ENCODE data around the gene SLC43A2.

Gene SLC43A2

DNA sequence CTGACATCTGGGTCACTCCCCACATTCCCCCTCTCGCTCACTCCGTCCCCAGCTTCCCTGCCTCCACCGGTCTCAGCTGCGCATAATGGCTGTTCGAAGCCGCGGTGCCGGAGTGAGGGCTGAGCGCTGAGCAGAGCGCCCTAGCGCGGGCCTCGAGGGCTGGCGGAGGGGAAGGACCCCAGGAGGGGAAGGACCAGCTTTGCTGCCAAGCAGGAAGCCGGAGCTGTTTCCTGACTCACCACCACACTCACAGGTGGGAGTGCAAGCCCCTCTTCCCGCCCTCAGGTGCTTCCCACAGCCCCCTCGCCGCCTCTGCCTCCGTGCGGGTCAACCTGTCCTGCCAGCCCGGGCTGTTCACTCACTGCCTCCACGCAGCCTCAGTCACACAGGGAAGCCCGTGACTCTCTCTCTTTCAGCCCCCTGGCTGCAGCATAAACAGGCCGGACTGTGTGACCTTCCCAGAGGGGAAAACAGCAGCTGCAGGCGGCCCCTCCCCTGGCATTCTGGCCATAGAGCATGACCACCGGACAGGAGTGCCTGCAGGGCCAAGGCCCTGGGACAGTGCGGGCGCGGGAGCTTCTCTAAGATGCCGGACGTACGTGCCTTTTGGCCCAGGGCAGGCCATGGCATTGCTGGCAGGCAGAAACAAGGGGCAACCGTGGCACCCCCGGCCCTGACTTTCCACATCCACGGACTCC, 23.7 kb downstream of the SLC43A2 start:
- peaks cover 3% of the 10 kb centered on the region; the same call in 1 of the 2 replicates for H3K9me3 ChIP-seq
- peaks cover 4% of the 10 kb centered on the region for H3K36me3 ChIP-seq (replicated peaks)
- in situ Hi-C loops (cut with MboI; ENCODE audit: low sequenced_read_pairs) = no loop called here
- no peaks in the 10 kb centered on the region for H3K27me3 ChIP-seq (ENCODE audit: low read depth)
- no peaks in the 10 kb centered on the region for H3K4me1 ChIP-seq
- no peak for DNase-seq (ENCODE audit: low spot score in 2 of 2)
- H3K4me3 ChIP-seq = no peak overlapping the region

DNA sequence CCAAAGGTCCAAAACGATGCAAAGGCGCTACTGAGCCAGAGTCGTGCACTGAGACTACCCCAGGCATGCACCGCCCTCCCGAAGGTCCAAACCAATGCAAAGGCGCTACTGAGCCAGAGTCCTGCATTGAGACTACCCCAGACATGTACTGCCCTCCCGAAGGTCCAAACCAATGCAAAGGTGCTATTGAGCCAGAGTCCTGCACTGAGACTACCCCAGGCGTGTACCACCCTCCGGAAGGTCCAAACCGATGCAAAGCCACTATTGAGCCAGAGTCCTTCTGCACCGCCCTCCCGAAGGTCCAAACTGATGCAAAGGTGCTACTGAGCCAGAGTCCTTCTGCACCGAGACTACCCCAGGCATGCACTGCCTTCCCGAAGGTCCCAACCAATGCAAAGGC, 27.1 kb downstream of the SLC43A2 start:
- Histone ChIP-seq H3K36me3 (replicated peaks) (no peaks in the 10 kb centered on the region; the same call in 1 of the 2 replicates), H3K4me1 (no peaks in the 10 kb centered on the region), H3K27me3 (ENCODE audit: low read depth) (no peaks in the 10 kb centered on the region), H3K4me3 (no peak overlapping the region), H3K9me3 (peaks cover 3% of the 10 kb centered on the region; the same call in 1 of the 2 replicates)
- DNase-seq (ENCODE audit: low spot score in 2 of 2) = no peak
- in situ Hi-C loops (cut with MboI; ENCODE audit: low sequenced_read_pairs) = no loop called here

DNA sequence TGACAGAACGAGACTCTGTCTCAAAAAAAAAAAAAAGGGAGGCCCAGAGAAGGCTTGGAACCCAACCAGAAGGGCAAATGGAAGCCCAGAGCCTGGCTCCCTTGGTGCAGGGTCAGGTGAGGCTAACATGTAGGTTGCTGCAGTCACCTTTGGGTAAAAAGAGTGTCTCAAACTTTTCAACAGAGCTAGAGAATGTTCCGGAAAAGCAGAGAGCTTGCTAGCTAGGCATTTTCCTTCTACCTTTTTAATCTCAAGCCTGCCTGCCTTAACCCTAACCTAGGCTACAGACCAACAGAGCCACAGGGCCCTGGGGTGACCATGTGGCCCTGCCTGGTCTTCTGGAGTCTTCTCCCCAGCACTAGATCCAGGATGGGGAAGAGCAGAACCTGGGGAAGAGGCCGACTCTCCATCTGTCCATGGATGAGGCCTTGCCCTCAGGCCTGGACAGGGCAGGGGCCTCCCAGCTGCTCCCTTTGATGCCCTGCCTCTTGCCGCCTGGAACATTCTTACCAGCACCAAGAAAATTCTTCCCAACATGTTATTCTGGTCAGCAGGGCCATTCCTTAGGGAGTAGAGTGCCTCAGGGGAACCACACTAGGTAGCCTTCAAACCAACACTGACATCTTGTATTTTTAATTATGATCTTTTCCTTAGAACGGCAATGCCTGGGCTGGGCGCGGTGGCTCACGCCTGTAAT, 30.1 kb downstream of the SLC43A2 start:
- Histone ChIP-seq H3K4me3 (no peak overlapping the region), H3K9me3 (peaks cover 3% of the 10 kb centered on the region; the same call in 1 of the 2 replicates), H3K27me3 (ENCODE audit: low read depth) (no peaks in the 10 kb centered on the region), H3K36me3 (replicated peaks) (no peaks in the 10 kb centered on the region; the same call in 1 of the 2 replicates), H3K4me1 (no peaks in the 10 kb centered on the region)
- in situ Hi-C loops (cut with MboI; ENCODE audit: low sequenced_read_pairs) = no loop called here
- DNase-seq (ENCODE audit: low spot score in 2 of 2) = no peak

DNA sequence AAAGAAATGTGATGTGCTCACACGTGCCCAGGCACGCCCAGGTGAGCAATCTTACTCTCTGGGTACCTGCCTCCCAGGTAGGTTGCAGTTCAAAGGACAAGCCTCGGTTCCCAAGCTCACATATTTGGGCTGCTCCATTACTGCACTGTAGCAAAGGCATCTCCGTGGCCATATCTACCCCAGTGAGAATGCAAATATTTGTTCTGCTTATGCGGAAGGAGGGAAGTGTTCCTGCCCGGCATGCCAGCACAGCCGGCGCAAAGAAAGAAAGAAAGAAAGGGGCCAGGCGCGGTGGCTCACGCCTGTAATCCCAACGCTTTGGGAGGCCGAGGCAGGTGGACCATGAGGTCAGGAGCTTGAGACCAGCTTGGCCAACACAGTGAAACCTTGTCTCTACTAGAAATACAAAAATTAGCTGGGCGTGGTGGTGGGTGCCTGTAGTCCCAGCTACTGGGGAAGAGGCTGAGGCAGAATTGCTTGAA, 30.7 kb downstream of the SLC43A2 start:
- no peaks in the 10 kb centered on the region for H3K4me1 ChIP-seq
- DNase-seq (ENCODE audit: low spot score in 2 of 2) = no peak
- no peaks in the 10 kb centered on the region for H3K27me3 ChIP-seq (ENCODE audit: low read depth)
- H3K36me3 ChIP-seq (replicated peaks) = peaks cover 2% of the 10 kb centered on the region
- in situ Hi-C loops (cut with MboI; ENCODE audit: low sequenced_read_pairs) = no loop called here
- no peak overlapping the region for H3K4me3 ChIP-seq
- peaks cover 3% of the 10 kb centered on the region; the same call in 1 of the 2 replicates for H3K9me3 ChIP-seq

DNA sequence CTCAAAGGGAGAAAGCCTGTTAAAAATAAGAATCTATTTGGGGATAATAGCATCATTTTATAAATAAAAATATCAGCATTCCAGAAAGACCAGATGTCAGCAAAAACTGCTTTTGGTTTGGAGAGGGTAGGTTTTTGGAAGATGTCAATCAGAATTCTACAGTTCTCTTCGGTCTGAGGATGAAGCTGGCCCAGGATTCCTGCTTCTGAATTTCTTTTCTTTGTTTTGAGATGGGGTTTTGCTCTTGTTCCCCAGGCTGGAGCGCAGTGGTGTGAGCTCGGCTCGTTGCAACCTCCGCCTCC, 35.1 kb downstream of the SLC43A2 start:
- in situ Hi-C loops (cut with MboI; ENCODE audit: low sequenced_read_pairs) = no loop called here
- no peak overlapping the region for H3K4me3 ChIP-seq
- no peaks in the 10 kb centered on the region for H3K4me1 ChIP-seq
- H3K9me3 ChIP-seq = no peaks in the 10 kb centered on the region
- no peaks in the 10 kb centered on the region for H3K27me3 ChIP-seq (ENCODE audit: low read depth)
- peaks cover 20% of the 10 kb centered on the region for H3K36me3 ChIP-seq (replicated peaks)
- DNase-seq (ENCODE audit: low spot score in 2 of 2) = no peak

DNA sequence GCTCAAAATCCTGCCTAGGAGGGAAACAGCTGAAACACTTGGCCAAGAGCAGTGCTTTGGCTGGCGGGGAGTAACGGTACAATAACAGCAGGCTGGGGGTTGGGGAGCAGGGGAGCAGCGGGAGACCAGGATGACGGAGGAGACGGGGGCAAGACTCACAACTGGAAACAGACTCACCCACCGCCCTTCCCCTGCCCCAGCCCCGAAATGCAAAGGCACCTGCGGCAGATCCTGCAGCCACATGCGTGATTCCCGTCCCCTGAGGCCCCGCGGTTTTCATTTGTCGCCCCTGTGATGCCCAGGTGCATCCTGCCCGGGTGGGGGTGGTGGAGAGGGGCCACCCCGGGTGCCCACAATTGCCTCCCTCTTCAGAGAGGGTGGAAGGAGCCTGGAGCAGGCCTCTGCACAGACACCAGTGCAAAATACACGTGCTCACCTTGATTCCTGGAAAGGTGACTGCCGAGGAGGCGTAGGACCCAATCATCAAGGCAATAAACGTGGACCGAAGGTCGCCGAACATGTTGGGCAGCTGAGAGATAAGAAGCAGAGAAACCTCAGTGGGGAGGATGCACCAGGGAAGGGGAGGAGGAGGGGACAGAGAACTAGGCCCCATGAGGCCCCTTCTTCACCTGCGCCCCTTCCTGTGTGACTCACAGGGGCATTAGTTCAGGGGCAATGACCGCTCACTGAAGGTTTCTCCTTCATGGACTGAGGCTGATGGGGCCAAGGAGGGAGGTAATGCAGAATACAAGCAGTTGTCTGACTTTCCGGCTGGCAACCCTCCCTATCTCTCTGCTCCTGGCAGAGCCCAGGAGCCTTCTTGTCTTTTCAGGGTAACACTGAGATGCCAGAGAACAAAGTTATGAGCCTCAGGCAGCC, 35.6 kb downstream of the SLC43A2 start:
- no peaks in the 10 kb centered on the region for H3K27me3 ChIP-seq (ENCODE audit: low read depth)
- H3K4me3 ChIP-seq = no peak overlapping the region
- no peaks in the 10 kb centered on the region for H3K4me1 ChIP-seq
- DNase-seq (ENCODE audit: low spot score in 2 of 2) = no peak
- H3K36me3 ChIP-seq (replicated peaks) = peaks cover 20% of the 10 kb centered on the region
- in situ Hi-C loops (cut with MboI; ENCODE audit: low sequenced_read_pairs) = no loop called here
- no peaks in the 10 kb centered on the region for H3K9me3 ChIP-seq

DNA sequence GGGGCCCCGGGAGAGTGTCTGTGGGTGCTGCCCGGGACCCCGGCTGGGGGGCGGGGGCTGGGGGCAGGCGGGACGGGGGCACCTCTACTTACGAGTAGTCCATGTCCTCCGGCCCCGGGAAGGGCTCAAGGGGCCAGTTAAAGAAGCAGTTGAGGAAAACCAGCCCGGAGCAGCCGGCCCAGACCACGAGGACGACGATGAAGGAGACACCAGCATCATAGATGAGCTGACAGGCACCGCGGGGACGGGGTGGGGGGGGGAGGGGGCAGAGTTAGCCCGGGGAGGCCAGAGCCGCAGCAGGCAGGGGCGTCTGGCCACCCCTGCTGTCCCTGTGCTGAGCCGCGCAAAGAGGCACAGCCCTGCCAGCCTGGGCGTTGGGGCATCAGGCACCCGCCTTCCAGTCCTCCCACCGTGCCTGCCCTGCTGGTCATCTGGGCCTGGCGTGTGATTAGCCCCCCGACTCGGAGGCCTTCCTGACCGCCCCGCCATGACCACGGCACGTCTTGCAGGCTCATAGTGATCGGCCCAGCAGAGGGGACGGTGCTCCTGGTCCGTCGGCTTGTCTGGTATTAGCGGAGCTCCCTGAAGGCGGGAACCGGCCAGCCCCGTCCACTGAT, 37.1 kb downstream of the SLC43A2 start:
- Histone ChIP-seq H3K27me3 (ENCODE audit: low read depth) (no peaks in the 10 kb centered on the region), H3K4me3 (no peak overlapping the region), H3K4me1 (no peaks in the 10 kb centered on the region), H3K36me3 (replicated peaks) (peaks cover 24% of the 10 kb centered on the region), H3K9me3 (no peaks in the 10 kb centered on the region)
- no peak for DNase-seq (ENCODE audit: low spot score in 2 of 2)
- in situ Hi-C loops (cut with MboI; ENCODE audit: low sequenced_read_pairs) = no loop called here

DNA sequence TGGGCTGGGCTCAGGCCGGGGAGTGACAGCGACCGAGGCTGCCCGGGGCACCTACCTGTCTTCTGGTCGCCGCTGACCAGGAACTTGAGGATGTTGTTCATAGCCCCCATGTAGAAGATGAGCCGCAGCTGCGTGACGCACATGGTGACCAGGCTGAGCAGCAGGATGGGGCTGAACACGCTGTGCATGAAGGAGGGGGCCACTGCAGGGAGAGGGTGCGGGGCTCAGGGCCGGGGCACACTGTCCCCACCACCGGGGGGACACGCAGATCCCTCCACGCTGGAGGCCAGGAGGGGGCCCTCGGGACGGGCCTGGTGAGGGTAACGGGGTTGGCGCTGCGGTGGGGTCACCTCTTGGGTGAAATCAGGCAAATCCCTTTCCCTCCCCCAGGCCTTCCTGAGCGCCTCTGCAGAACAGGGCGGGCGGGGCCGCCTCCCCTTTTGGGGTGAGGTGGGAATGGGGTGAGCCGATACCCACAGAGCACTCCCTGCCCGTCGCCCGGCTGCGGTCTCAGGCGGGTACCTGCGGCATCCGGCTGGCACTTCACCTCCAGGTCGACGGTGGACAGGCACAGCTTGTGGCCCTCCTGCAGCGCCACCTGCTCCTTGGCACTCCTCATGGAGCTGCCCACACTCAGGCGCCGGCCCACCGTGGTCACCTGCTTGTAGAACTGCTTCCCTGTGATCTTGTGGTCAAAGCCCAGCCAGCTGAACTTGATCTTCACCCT, 37.7 kb downstream of the SLC43A2 start:
- H3K36me3 ChIP-seq (replicated peaks) = peaks cover 24% of the 10 kb centered on the region
- no peaks in the 10 kb centered on the region for H3K9me3 ChIP-seq
- in situ Hi-C loops (cut with MboI; ENCODE audit: low sequenced_read_pairs) = no loop called here
- no peak overlapping the region for H3K4me3 ChIP-seq
- no peaks in the 10 kb centered on the region for H3K4me1 ChIP-seq
- no peak for DNase-seq (ENCODE audit: low spot score in 2 of 2)
- no peaks in the 10 kb centered on the region for H3K27me3 ChIP-seq (ENCODE audit: low read depth)

DNA sequence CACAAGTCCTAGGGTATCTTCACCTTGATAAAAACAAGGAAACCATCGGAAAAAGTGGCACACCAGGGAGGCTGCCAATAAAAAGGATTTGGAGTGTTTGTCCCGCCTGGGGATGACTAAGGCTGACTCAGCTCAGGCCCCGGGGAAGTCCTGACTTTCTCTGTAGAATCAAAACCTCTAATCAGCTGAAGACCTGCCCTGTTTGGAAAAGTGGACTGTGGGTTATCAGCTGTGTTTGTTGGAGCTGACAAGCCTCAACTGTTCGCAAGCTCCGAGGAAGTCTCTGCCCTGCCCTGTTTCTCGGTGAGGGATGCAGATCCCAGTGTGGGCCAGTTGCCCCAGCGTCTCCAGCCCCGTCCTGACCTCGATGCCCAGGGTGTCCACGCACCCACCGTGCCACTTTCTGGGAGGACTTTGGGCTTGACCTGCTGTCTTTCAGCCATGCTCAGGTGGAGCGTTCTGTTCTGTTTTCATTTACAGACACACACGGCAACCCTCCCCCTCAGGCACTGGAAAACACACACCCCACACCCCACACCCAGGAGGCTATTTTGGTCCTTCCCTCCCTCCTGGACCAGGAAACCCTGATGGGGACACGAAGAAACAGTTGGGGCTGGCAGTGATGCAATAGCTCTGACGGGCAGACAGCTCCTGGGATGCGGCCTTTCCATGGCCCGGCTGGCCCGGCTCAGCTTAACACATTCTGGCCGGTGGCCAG, 38.4 kb downstream of the SLC43A2 start:
- no peaks in the 10 kb centered on the region for H3K27me3 ChIP-seq (ENCODE audit: low read depth)
- H3K9me3 ChIP-seq = no peaks in the 10 kb centered on the region
- no peaks in the 10 kb centered on the region; the same call in 1 of the 2 replicates for H3K4me1 ChIP-seq
- no peak for DNase-seq (ENCODE audit: low spot score in 2 of 2)
- peaks cover 31% of the 10 kb centered on the region for H3K36me3 ChIP-seq (replicated peaks)
- no peak overlapping the region for H3K4me3 ChIP-seq
- in situ Hi-C loops (cut with MboI; ENCODE audit: low sequenced_read_pairs) = no loop called here

DNA sequence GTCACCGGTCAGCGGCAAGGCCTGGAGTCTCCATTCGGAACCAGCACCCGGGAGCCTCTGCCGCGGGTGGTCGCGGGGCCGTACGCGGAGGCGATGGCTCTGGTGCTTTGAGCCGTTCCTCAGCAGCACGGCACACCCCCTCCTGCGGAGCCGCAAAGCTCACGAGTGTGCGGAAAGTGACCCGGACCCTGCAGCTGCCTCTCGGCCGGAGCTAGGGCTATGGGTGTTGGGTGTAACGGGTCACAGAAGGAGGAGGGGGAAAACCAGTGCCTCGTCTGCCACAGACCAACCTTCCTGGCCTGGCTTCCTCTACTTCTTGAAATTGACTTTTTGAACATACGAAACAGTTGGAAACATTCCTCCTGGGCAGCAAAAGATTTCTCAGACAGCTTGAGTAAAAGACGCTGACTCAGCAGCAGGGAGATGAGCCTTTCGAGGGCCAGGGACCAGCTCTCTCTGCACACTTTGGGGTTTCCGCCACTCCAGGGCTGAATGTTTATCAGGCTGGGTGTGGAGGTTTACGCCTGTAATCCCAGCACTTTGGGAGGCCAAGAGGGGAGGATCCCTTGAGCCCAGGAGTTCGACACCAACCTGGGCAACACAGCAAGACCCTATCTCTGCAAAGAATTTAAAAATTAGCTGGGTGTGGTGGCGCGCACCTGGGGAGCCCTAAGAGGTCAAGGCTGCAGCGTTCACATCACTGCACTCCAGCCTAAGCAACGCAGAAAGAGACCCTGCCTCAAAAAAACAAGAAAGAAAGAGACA, 39.6 kb downstream of the SLC43A2 start:
- no peaks in the 10 kb centered on the region for H3K9me3 ChIP-seq
- in situ Hi-C loops (cut with MboI; ENCODE audit: low sequenced_read_pairs) = no loop called here
- peaks cover 38% of the 10 kb centered on the region for H3K36me3 ChIP-seq (replicated peaks)
- H3K4me3 ChIP-seq = no peak overlapping the region
- no peaks in the 10 kb centered on the region for H3K27me3 ChIP-seq (ENCODE audit: low read depth)
- no peak for DNase-seq (ENCODE audit: low spot score in 2 of 2)
- H3K4me1 ChIP-seq = no peaks in the 10 kb centered on the region; the same call in 1 of the 2 replicates

DNA sequence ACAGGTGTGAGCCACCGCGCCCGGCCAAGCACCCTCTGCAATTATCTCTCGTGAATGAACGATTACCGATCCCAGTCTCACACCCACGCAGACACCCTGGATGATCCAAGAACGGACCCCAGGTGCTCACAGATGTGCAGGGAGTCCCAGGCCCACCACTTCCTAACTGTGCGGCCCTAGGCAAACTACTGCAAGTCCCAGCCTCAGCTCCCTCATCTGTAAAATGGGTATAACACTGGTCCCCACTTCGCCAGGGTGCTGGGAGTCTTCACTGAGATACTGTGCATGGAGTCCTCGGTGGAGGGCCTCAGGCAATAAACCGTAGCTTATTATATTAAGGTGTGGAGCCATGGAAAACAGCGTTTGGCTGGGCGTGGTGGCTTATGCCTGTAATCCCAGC, 44.5 kb downstream of the SLC43A2 start:
- in situ Hi-C loops (cut with MboI; ENCODE audit: low sequenced_read_pairs) = no loop called here
- Histone ChIP-seq H3K4me1 (no peaks in the 10 kb centered on the region; the same call in 1 of the 2 replicates), H3K9me3 (no peaks in the 10 kb centered on the region), H3K27me3 (ENCODE audit: low read depth) (no peaks in the 10 kb centered on the region), H3K36me3 (replicated peaks) (peaks cover 24% of the 10 kb centered on the region), H3K4me3 (no peak overlapping the region)
- no peak for DNase-seq (ENCODE audit: low spot score in 2 of 2)

DNA sequence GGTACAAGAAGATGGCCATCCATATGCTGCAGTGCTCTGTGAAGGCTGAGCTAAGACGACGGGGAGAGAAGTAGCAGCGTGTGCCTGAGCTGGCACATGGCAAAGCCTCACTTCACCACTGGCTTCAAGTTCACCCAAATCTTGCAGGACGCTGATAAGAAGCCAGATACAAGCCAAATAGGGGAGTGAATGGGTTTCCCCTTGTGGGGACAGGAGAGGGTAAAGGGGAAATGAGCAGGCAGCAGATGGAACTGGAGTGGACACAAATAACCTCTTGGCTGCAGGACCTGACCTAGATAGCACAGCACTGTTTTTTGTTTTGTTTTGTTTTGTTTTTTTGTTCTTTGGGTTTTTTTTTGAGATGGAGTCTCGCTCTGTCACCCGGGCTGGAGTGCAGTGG, 45.1 kb downstream of the SLC43A2 start:
- no peak for DNase-seq (ENCODE audit: low spot score in 2 of 2)
- H3K9me3 ChIP-seq = no peaks in the 10 kb centered on the region
- peaks cover 24% of the 10 kb centered on the region for H3K36me3 ChIP-seq (replicated peaks)
- no peak overlapping the region for H3K4me3 ChIP-seq
- no peaks in the 10 kb centered on the region for H3K27me3 ChIP-seq (ENCODE audit: low read depth)
- in situ Hi-C loops (cut with MboI; ENCODE audit: low sequenced_read_pairs) = no loop called here
- no peaks in the 10 kb centered on the region; the same call in 1 of the 2 replicates for H3K4me1 ChIP-seq
